RPMI8226 (cell line): ENCODE data around the gene LETM1.

Source experiments
- DNase-seq: peaks from one replicate; pipeline ENCODE4 v3.0.0-alpha.2; 2015

The LETM1 gene

GRCh38 chr4:1822568-1823544, 33.1 kb downstream of the LETM1 start:
- DNase-seq: no peak

DNA sequence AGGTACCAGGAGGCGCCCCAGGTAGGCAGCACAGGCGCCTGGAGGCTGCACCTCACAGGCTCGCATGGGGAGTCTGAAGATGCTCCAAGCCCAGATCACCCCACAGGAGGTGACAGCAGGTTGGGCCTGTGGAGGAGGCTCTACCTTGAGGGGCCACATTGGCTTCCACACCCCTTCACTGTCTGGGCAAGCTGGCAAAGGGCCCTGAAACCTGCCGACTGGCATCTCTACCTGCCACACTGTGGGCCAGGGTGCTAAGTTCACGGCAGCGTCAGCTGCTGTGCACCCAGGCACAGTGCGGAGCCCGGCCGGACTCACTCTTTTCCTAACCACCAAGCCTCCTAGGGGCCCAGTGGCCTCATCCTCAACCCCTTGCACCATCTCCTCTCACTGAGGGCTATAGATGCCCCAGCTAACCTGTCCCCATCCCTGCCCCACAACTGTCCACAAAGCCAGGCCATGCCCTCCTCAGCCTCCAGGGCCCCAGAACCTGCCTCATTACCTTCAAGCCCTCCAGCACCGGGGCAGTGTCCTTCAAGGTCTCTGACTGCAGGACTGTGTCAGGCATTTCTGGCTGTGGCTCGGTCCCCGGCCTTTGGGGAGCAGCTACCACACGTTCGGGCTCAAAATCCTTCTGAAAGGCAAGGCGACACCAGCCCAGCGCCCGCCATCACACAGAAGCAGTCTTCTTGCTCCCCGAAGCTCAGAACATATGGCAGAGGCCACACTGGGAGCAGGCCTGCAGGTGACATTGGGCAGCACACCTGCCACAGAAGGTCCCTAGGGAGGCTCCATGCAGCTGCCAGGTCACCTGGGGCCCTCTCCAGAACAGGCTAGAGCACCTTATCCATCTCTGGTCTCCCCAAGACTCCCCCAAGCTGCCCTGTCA, 34.0 kb downstream of the LETM1 start:
- no peak for DNase-seq

- no peak for DNase-seq
Measured at GRCh38 chr4:1819816-1820215, 36.1 kb downstream of the LETM1 start.

GRCh38 chr4:1819284-1819683, 36.7 kb downstream of the LETM1 start:
- no peak for DNase-seq

- DNase-seq: no peak
Measured at GRCh38 chr4:1815997-1816860, 39.7 kb downstream of the LETM1 start.

DNA sequence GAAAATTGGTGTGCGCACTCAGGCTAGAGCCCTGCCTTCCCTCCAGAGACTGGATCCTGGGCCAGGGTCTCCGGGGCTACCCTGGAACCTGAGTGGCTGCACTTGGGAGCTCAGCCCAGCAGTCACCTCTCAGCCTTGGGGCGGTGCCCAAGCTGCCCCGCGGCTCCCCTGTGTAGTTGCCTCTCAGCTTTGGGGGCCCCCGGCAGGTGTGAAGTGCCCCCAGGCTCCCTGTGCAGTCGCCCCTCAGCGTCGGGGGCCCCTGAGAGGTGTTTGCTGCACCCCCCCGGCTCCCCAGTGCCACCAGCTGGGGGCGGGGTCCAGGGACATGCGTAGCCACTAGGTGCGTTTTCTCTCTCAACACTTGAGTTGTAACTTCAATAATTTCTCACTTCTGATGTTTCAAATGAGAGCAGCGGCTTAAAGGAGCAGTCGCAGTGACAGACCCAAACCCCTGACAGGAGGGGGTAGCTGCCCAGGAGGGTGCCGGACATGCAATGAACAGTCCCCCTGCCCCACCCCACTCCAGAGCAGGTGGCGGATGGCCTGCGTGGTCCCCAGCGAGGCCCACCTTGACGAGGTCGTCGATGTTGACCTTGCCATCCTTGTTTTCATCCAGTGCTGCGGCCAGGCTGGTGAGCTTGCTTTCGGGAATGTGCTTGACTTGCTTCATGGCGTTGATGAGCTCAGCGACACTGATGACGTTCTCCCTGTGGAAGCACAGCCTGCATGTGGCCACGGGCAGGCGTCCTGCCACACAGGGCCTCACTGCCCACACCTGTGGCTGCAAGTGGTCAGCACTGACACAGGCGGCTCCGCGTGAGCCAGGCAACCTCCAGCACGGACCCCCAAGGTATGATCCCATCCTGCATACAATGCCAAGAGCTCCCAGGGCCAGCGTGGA, 40.6 kb downstream of the LETM1 start:
- DNase-seq: no peak

DNA sequence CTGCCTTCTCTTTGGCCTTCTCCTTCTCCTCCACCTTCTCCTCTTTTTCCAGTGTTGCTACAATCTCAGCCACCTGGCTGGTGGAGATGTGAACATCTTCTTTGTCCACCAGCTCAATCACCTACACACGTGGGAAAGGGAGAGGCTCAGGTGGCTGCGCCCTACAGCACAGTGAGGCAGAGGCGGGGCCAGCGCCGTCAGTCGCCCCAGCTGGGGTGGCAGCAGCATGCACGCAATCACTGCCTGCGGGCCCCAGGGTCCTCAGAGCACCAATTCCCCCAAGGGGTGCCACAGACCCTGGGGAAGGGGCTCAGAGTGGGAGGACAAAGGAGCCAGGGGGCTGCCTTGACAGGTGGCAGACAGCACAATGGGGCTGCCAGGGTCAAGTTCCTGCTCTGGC, 41.5 kb downstream of the LETM1 start:
- DNase-seq: no peak

- DNase-seq: no peak
Measured at GRCh38 chr4:1813915-1814314, 42.0 kb downstream of the LETM1 start.

- no peak for DNase-seq
Measured at GRCh38 chr4:1813231-1813630, 42.7 kb downstream of the LETM1 start.

- DNase-seq: no peak
Measured at GRCh38 chr4:1812720-1813119, 43.2 kb downstream of the LETM1 start.

DNA sequence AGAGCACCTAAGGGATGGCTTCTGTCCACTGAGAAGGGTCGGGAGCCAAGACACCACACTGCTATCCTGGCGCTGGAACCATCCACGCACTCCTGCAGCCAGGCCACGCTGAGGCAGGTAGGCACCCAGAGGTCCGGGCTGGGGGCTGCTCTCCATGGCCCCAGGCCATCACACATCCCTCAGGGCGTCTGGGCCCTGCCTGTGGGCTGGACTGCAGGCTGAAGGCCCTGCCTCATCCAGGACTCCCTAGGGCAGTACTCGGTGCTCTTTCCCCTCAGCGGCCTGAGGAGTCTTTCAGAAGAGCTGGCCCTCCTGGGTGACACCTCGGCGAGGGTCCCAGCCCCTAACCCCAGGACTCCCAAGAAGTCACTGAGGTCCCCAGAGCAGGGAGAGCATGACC, 45.2 kb downstream of the LETM1 start:
- DNase-seq: no peak

GRCh38 chr4:1809754-1810502, 46.0 kb downstream of the LETM1 start:
- DNase-seq: peak; percentile 63

DNA sequence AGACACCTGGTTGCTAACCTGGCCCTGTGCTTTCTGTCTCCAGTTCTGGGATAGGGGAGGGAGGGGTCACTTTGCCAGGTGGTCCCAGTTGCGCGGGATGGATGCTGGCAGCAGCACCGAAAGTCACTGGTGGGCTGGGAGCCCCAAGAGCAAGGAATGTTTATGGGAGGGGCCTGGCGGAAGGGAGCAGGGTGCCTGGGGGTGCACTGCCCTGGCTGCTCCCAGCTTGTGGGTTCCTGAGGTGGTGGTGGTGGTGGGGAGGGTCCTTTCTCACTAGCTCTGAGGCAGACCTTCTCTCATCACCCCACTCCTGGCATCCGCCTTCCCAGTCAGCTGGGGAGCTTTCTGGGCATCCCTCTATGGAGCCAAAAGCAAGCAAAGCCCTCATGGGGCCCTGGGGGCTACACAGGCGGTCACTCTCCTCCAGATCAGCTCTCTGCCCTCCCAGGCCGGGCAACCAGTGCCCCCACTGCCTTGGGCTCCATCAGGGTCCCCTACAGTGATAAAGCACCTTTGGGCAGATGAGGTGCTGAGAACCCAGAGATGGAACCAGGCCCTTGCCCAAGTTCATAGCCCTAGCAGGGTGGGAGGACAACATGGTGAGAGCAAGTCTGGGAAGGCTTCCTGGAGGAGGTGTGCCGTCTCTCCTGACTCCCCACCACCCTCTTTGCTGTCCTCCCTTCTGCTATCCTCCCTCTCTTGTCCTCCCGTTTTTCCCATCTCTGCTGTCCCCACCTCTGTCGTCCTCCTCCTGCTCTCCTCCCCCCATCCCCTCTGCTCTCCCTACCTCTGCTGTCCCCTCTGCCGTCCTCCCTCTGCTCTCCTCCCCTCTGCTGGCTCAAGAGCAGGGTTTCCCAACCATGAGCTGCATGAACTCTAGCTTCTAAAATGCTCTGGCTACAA, 46.9 kb downstream of the LETM1 start:
- no peak for DNase-seq

GRCh38 chr4:1808396-1808795, 47.6 kb downstream of the LETM1 start:
- DNase-seq: no peak

GRCh38 chr4:1807332-1807777, 48.6 kb downstream of the LETM1 start:
- DNase-seq: peak; percentile 33

DNA sequence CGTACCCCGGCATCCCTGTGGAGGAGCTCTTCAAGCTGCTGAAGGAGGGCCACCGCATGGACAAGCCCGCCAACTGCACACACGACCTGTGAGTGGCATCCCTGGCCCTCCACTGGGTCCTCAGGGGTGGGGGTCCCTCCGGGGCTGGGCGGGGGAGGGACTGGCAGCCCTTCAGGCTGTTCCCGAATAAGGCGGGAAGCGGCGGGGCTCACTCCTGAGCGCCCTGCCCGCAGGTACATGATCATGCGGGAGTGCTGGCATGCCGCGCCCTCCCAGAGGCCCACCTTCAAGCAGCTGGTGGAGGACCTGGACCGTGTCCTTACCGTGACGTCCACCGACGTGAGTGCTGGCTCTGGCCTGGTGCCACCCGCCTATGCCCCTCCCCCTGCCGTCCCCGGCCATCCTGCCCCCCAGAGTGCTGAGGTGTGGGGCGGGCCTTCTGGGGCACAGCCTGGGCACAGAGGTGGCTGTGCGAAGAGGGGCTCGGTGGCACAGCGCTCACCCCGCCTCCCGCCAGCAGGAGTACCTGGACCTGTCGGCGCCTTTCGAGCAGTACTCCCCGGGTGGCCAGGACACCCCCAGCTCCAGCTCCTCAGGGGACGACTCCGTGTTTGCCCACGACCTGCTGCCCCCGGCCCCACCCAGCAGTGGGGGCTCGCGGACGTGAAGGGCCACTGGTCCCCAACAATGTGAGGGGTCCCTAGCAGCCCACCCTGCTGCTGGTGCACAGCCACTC, 49.2 kb downstream of the LETM1 start:
- no peak for DNase-seq

DNA sequence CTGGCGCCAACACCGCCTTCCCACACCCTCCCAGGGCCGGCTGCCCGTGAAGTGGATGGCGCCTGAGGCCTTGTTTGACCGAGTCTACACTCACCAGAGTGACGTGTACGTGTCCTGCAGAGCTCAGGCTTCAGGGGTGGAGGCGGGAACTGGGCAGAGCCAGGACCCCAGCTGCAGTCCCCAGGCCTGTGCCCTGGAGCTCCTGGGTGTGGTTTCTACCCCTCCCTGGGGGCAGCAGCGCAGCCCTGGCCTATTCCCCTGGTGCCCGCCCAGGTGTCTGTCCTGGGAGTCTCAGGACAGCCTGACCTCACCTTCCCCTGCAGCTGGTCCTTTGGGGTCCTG, 49.8 kb downstream of the LETM1 start:
- DNase-seq: no peak

- DNase-seq: no peak
Measured at GRCh38 chr4:1805493-1806222, 50.3 kb downstream of the LETM1 start.
